Central memory CD8-positive, alpha-beta T cell (primary cell): ENCODE results near the gene VAMP5.
A peak's percentile ranks its signal among the peaks of the same experiment; 100 is the strongest.
"Not testable (repeated sequence)": the region's sequence is repeated elsewhere in the genome, so short reads cannot be mapped to it uniquely, and the experiment has no call there.

Source experiments
- ATAC-seq: fragments of 150-1000 bp; cut with Tn5 transposase; replicated peaks from 2 replicates; pipeline ENCODE4 v1.10.0; 2022; ENCODE audit warnings: mild to moderate bottlenecking, moderate FRiP score, moderate number of reproducible peaks; ENCODE audit not compliant: poor library complexity, severe bottlenecking; ENCODE audit errors: extremely low read depth
- DNase-seq, 2 donors: peaks; one replicate each; pipeline ENCODE4 v3.0.0; 2021; ENCODE audit warnings: low spot score in 2 of 2
- H3K27ac Mint-ChIP-seq: one replicate; pipeline ENCODE4 v1.8.0; 2022; ENCODE audit warnings: low read depth, mild to moderate bottlenecking, moderate library complexity, mixed read lengths
- H3K27me3 Mint-ChIP-seq: one replicate; pipeline ENCODE4 v1.8.0; 2022; ENCODE audit warnings: mixed read lengths
- H3K36me3 Mint-ChIP-seq: one replicate; pipeline ENCODE4 v1.8.0; 2022; ENCODE audit warnings: mild to moderate bottlenecking, moderate library complexity, mixed read lengths; ENCODE audit not compliant: insufficient read depth
- H3K4me1 Mint-ChIP-seq: one replicate; pipeline ENCODE4 v1.8.0; 2022; ENCODE audit warnings: mixed read lengths
- H3K4me3 Mint-ChIP-seq: one replicate; pipeline ENCODE4 v1.8.0; 2022; ENCODE audit warnings: mild to moderate bottlenecking, moderate library complexity, mixed read lengths
- H3K9me3 Mint-ChIP-seq: one replicate; pipeline ENCODE4 v1.8.0; 2022; ENCODE audit warnings: mixed read lengths

VAMP5 gene

GRCh38 chr2:85557130-85557529, 27.1 kb upstream of the VAMP5 start:
- no peak overlapping the region for H3K4me3 Mint-ChIP-seq
- H3K36me3 Mint-ChIP-seq, result peaks cover 15% of the 10 kb centered on the region
- H3K9me3 Mint-ChIP-seq, result no peaks in the 10 kb centered on the region

GRCh38 chr2:85558160-85558559, 26.1 kb upstream of the VAMP5 start:
- no peak for ATAC-seq
- no peaks in the 10 kb centered on the region for H3K9me3 Mint-ChIP-seq
- no peaks in the 10 kb centered on the region for H3K27me3 Mint-ChIP-seq
- H3K4me1 Mint-ChIP-seq, result peaks cover 18% of the 10 kb centered on the region
- peaks cover 12% of the 10 kb centered on the region for H3K36me3 Mint-ChIP-seq
- H3K4me3 Mint-ChIP-seq, result no peak overlapping the region
- no peak overlapping the region for H3K27ac Mint-ChIP-seq
- no peak for DNase-seq

More at GRCh38 chr2:85557130-85557529, 27.1 kb upstream of the VAMP5 start:
- Mint-ChIP-seq H3K27ac (no peak overlapping the region), H3K4me1 (peaks cover 20% of the 10 kb centered on the region), H3K27me3 (no peaks in the 10 kb centered on the region)
- no peak for DNase-seq
- no peak for ATAC-seq

GRCh38 chr2:85560403-85560726, 23.9 kb upstream of the VAMP5 start:
- Mint-ChIP-seq H3K4me1 (peaks cover 18% of the 10 kb centered on the region), H3K4me3 (peak overlapping the region; percentile 93), H3K27ac (peak overlapping the region; percentile 96)
- not testable (repeated sequence) for DNase-seq, H3K36me3 Mint-ChIP-seq, H3K27me3 Mint-ChIP-seq, H3K9me3 Mint-ChIP-seq, ATAC-seq

- Mint-ChIP-seq H3K4me3 (peak overlapping the region; percentile 93), H3K36me3 (peaks cover 9% of the 10 kb centered on the region), H3K4me1 (peaks cover 18% of the 10 kb centered on the region), H3K27me3 (no peaks in the 10 kb centered on the region), H3K9me3 (no peaks in the 10 kb centered on the region), H3K27ac (peak overlapping the region; percentile 96)
- ATAC-seq, result peak; percentile 12
- DNase-seq, result no peak
These were observed 23.4 kb upstream of the VAMP5 start for GRCh38 chr2:85560812-85561279.

GRCh38 chr2:85561280-85562212, 22.7 kb upstream of the VAMP5 start, which contains the start of gene GGCX:
GGCX (minus strand) TSS chr2:85561493; CDS start chr2:85561428, 65 bp downstream.
- DNase-seq, result peak; percentile 71 to 83
- Mint-ChIP-seq H3K4me3 (peak within 1 kb of the TSS; percentile 93), H3K36me3 (peaks cover 9% of the 10 kb centered on the region), H3K27me3 (no peaks in the 10 kb centered on the region), H3K9me3 (no peaks in the 10 kb centered on the region), H3K4me1 (peaks cover 18% of the 10 kb centered on the region), H3K27ac (peak within 1 kb of the TSS; percentile 96)
- ATAC-seq, result peak; percentile 93

GRCh38 chr2:85564144-85564563, 20.1 kb upstream of the VAMP5 start:
- DNase-seq (no peak), ATAC-seq (no peak)
- Mint-ChIP-seq H3K9me3 (no peaks in the 10 kb centered on the region), H3K4me3 (no peak overlapping the region), H3K27me3 (no peaks in the 10 kb centered on the region), H3K27ac (no peak overlapping the region), H3K36me3 (peaks cover 9% of the 10 kb centered on the region), H3K4me1 (peaks cover 18% of the 10 kb centered on the region)

- no peak overlapping the region for H3K4me3 Mint-ChIP-seq
- peaks cover 5% of the 10 kb centered on the region for H3K36me3 Mint-ChIP-seq
- H3K4me1 Mint-ChIP-seq, result no peaks in the 10 kb centered on the region
- DNase-seq, result no peak
- H3K27ac Mint-ChIP-seq, result no peak overlapping the region
- ATAC-seq, result no peak
- H3K27me3 Mint-ChIP-seq, result no peaks in the 10 kb centered on the region
- H3K9me3 Mint-ChIP-seq, result no peaks in the 10 kb centered on the region
These were observed 18.0 kb upstream of the VAMP5 start for GRCh38 chr2:85566265-85566664.

GRCh38 chr2:85575739-85576138, 8.5 kb upstream of the VAMP5 start:
- no peak for ATAC-seq
- H3K27ac Mint-ChIP-seq, result no peak overlapping the region
- DNase-seq, result no peak
- H3K36me3 Mint-ChIP-seq, result peaks cover 15% of the 10 kb centered on the region
- peaks cover 30% of the 10 kb centered on the region for H3K4me1 Mint-ChIP-seq
- H3K4me3 Mint-ChIP-seq, result no peak overlapping the region
- H3K27me3 Mint-ChIP-seq, result no peaks in the 10 kb centered on the region
- no peaks in the 10 kb centered on the region for H3K9me3 Mint-ChIP-seq

- H3K36me3 Mint-ChIP-seq, result peaks cover 25% of the 10 kb centered on the region
- peaks cover 35% of the 10 kb centered on the region for H3K4me1 Mint-ChIP-seq
- no peaks in the 10 kb centered on the region for H3K9me3 Mint-ChIP-seq
- ATAC-seq (no peak), DNase-seq (no peak)
- H3K27me3 Mint-ChIP-seq, result no peaks in the 10 kb centered on the region
- H3K4me3 Mint-ChIP-seq, result peak overlapping the region; percentile 95
- peak overlapping the region; percentile 94 for H3K27ac Mint-ChIP-seq
These were observed 7.2 kb upstream of the VAMP5 start for GRCh38 chr2:85577063-85577385.

GRCh38 chr2:85577386-85578242, 6.6 kb upstream of the VAMP5 start, which contains the start of gene VAMP8:
VAMP8 (plus strand) TSS chr2:85577586; CDS start chr2:85577647, 61 bp downstream.
- Mint-ChIP-seq H3K27ac (peak within 1 kb of the TSS; percentile 94), H3K27me3 (no peaks in the 10 kb centered on the region), H3K4me3 (peak within 1 kb of the TSS; percentile 95), H3K36me3 (peaks cover 27% of the 10 kb centered on the region), H3K4me1 (peaks cover 38% of the 10 kb centered on the region), H3K9me3 (no peaks in the 10 kb centered on the region)
- ATAC-seq, result peak; percentile 71
- peak in 1 of 2 donors; percentile 34 for DNase-seq

GRCh38 chr2:85578243-85579180, 5.7 kb upstream of the VAMP5 start:
- no peaks in the 10 kb centered on the region for H3K27me3 Mint-ChIP-seq
- no peak for DNase-seq
- peaks cover 30% of the 10 kb centered on the region for H3K36me3 Mint-ChIP-seq
- peak overlapping the region; percentile 95 for H3K4me3 Mint-ChIP-seq
- peaks cover 43% of the 10 kb centered on the region for H3K4me1 Mint-ChIP-seq
- ATAC-seq, result peak; percentile 71
- H3K27ac Mint-ChIP-seq, result peak overlapping the region; percentile 94
- no peaks in the 10 kb centered on the region for H3K9me3 Mint-ChIP-seq
